Suppressor macrophage treated with lipopolysaccharide for 4 hours (primary cell): ENCODE results near the gene CCDC137.

Experiments used
- DNase-seq: peaks from one replicate; pipeline ENCODE4 v3.0.0-alpha.2; 2020

CCDC137 gene

GRCh38 chr17:81651692-81652091, 14.8 kb upstream of the CCDC137 start:
- DNase-seq, result no peak

GRCh38 chr17:81652906-81653771, 13.4 kb upstream of the CCDC137 start:
- no peak for DNase-seq

GRCh38 chr17:81655378-81656117, 11.0 kb upstream of the CCDC137 start:
- peak; percentile 18 for DNase-seq

GRCh38 chr17:81656118-81656743, 10.3 kb upstream of the CCDC137 start, which contains the start of gene PDE6G:
Gene PDE6G (minus strand): TSS chr17:81656542. CDS start chr17:81653305, 3,237 bp downstream.
- DNase-seq, result no peak

GRCh38 chr17:81656835-81657234, 9.7 kb upstream of the CCDC137 start:
- DNase-seq, result no peak

- no peak for DNase-seq
Observed at GRCh38 chr17:81659038-81659437, 7.5 kb upstream of the CCDC137 start.

- no peak for DNase-seq
Observed at GRCh38 chr17:81660441-81660840, 6.1 kb upstream of the CCDC137 start.

GRCh38 chr17:81662002-81662401, 4.5 kb upstream of the CCDC137 start:
- no peak for DNase-seq

GRCh38 chr17:81664051-81664470, 2.5 kb upstream of the CCDC137 start:
- no peak for DNase-seq

- DNase-seq, result peak; percentile 19
Observed at GRCh38 chr17:81665205-81666091, 1.1 kb upstream of the CCDC137 start.

GRCh38 chr17:81666092-81666341, 520 bp upstream of the CCDC137 start:
- peak; percentile 26 for DNase-seq

GRCh38 chr17:81667754-81668153, 1.2 kb downstream of the CCDC137 start:
- DNase-seq, result no peak

GRCh38 chr17:81672504-81672903, 6.0 kb downstream of the CCDC137 start:
- DNase-seq, result no peak

- DNase-seq, result no peak
Observed at GRCh38 chr17:81672954-81673353, 6.4 kb downstream of the CCDC137 start.

- no peak for DNase-seq
Observed at GRCh38 chr17:81673561-81674258, 7.2 kb downstream of the CCDC137 start.

GRCh38 chr17:81675515-81676221, 9.1 kb downstream of the CCDC137 start:
- DNase-seq, result peak; percentile 17

GRCh38 chr17:81676906-81677305, 10.4 kb downstream of the CCDC137 start:
- no peak for DNase-seq

GRCh38 chr17:81680150-81680549, 13.6 kb downstream of the CCDC137 start:
- DNase-seq, result no peak

- DNase-seq, result no peak
Observed at GRCh38 chr17:81681672-81682071, 15.1 kb downstream of the CCDC137 start.

GRCh38 chr17:81682565-81683207, 16.1 kb downstream of the CCDC137 start:
- no peak for DNase-seq

GRCh38 chr17:81683208-81683583, 16.7 kb downstream of the CCDC137 start:
- no peak for DNase-seq
